ENCODE results near the gene EOLA1. TPM values are rescaled to one million over a fixed set of nuclear protein-coding genes. Genes with fewer than 3 reads are reported as not detected.
"Not testable (repeated sequence)": the region's sequence is repeated elsewhere in the genome, so short reads cannot be mapped to it uniquely, and the experiment has no call there.

EOLA1 gene
- polyA plus RNA-seq, 4 donors = 18.2 to 30.6 (median 25.2) TPM

DNA sequence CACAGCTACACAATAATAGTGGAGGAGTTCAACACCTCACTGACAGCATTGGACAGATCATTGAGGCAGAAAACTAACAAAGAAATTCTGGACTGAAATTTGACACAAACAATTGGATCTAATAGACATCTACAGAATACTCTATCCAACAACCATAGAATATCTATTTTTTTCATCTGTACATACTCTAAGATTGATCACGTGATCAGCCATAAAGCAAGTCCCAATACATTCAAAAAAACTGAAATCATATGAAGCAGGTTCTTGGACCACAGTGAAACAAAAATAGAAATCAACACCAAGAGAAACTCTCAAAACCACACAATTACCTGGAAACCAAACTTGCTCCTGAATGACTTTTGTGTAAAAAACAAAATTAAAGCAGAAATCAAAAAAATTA is 23.5 kb upstream of the EOLA1 start:
- Histone ChIP-seq H3K36me3 (ENCODE audit: control insufficient read depth in 3 of 3, insufficient read depth in 2 of 3, low read depth in 1 of 3, low read length in 3 of 3) (no peaks in the 10 kb centered on the region), H3K4me1 (ENCODE audit: control insufficient read depth in 3 of 3, insufficient read depth in 2 of 3, low read depth in 1 of 3, low read length in 2 of 3) (no peaks in the 10 kb centered on the region), H3K27ac (ENCODE audit: low read depth in 1 of 3, low read length in 2 of 3) (no peak overlapping the region), H3K9me3 (ENCODE audit: control insufficient read depth in 2 of 2, insufficient read depth in 1 of 2, low read depth in 1 of 2, low read length in 1 of 2) (no peaks in the 10 kb centered on the region), H3K27me3 (ENCODE audit: control insufficient read depth in 3 of 3, insufficient read depth in 3 of 3, low read length in 3 of 3) (no peaks in the 10 kb centered on the region), H3K4me3 (ENCODE audit: low read depth in 1 of 3, low read length in 3 of 3) (no peak overlapping the region)
- no peak for FAIRE-seq
- no peak for DNase-seq
- 70 to 91% (median 90%) methylated on average over 1 of the region's 1 CpG for WGBS, 3 donors

DNA sequence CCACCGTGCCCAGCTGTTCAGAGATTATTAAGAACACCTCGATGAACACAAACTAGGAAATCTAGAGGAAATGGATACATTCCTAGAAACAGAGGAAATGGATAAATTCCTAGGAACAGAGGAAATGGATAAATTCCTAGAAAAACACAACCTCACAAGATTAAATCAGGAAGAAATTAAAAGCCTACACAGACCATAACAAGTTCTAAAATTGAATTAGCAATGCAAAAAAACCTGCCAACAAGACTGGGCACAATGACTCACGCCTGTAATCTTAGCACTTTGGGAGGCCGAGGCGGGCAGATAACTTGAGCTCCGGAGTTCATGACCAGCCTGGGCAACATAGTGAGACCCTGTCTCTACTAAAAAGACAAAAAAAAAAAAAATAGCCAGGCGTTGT is 22.6 kb upstream of the EOLA1 start:
- H3K27me3 ChIP-seq (ENCODE audit: control insufficient read depth in 3 of 3, insufficient read depth in 3 of 3, low read length in 3 of 3) = no peaks in the 10 kb centered on the region
- no peak overlapping the region for H3K27ac ChIP-seq (ENCODE audit: low read depth in 1 of 3, low read length in 2 of 3)
- H3K36me3 ChIP-seq (ENCODE audit: control insufficient read depth in 3 of 3, insufficient read depth in 2 of 3, low read depth in 1 of 3, low read length in 3 of 3) = no peaks in the 10 kb centered on the region
- FAIRE-seq (no peak), DNase-seq (no peak)
- no peaks in the 10 kb centered on the region for H3K9me3 ChIP-seq (ENCODE audit: control insufficient read depth in 2 of 2, insufficient read depth in 1 of 2, low read depth in 1 of 2, low read length in 1 of 2)
- H3K4me3 ChIP-seq (ENCODE audit: low read depth in 1 of 3, low read length in 3 of 3) = no peak overlapping the region
- 66 to 78% (median 78%) methylated on average over 7 of the region's 7 CpGs for WGBS, 3 donors
- H3K4me1 ChIP-seq (ENCODE audit: control insufficient read depth in 3 of 3, insufficient read depth in 2 of 3, low read depth in 1 of 3, low read length in 2 of 3) = peaks cover 0 to 8% (median 3%) of the 10 kb centered on the region in 3 donors

GRCh38 chrX:149520636-149521277 is 20.1 kb upstream of the EOLA1 start:
- H3K27me3 ChIP-seq (ENCODE audit: control insufficient read depth in 3 of 3, insufficient read depth in 3 of 3, low read length in 3 of 3); H3K4me3 ChIP-seq (ENCODE audit: low read depth in 1 of 3, low read length in 3 of 3); H3K27ac ChIP-seq (ENCODE audit: low read depth in 1 of 3, low read length in 2 of 3); FAIRE-seq; H3K36me3 ChIP-seq (ENCODE audit: control insufficient read depth in 3 of 3, insufficient read depth in 2 of 3, low read depth in 1 of 3, low read length in 3 of 3); DNase-seq; H3K9me3 ChIP-seq (ENCODE audit: control insufficient read depth in 2 of 2, insufficient read depth in 1 of 2, low read depth in 1 of 2, low read length in 1 of 2); H3K4me1 ChIP-seq (ENCODE audit: control insufficient read depth in 3 of 3, insufficient read depth in 2 of 3, low read depth in 1 of 3, low read length in 2 of 3): not testable (repeated sequence)
- WGBS, 3 donors = 57 to 68% (median 62%) methylated on average over 3 of the region's 3 CpGs

DNA sequence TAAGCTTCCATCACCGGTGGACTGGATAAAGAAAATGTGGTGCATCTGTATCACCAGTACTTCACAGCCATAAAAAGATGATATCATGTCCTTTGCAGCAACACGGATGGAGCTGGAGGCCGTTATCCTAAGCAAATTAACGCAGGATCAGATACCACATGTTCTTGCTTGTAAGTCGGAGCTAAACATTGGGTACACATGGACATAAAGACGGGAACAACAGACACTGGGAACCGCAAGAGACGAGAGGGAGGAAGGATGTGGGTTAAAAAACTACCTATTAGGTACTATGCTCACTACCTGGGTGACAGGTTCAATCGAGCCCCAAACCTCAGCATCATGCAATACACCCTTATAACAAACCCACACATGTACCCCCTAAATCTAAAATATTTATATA is 19.4 kb upstream of the EOLA1 start:
- DNase-seq = peak in 1 of 2 donors; percentile 32
- 62 to 78% (median 66%) methylated on average over 9 of the region's 9 CpGs for whole genome bisulfite sequencing, 3 donors
- H3K27me3 ChIP-seq (ENCODE audit: control insufficient read depth in 3 of 3, insufficient read depth in 3 of 3, low read length in 3 of 3) = no peaks in the 10 kb centered on the region
- FAIRE-seq = no peak
- H3K27ac ChIP-seq (ENCODE audit: low read depth in 1 of 3, low read length in 2 of 3) = peak overlapping the region in 1 of 3 donors; percentile 20
- no peaks in the 10 kb centered on the region for H3K36me3 ChIP-seq (ENCODE audit: control insufficient read depth in 3 of 3, insufficient read depth in 2 of 3, low read depth in 1 of 3, low read length in 3 of 3)
- no peak overlapping the region for H3K4me3 ChIP-seq (ENCODE audit: low read depth in 1 of 3, low read length in 3 of 3)
- peaks cover 0 to 9% (median 3%) of the 10 kb centered on the region in 3 donors for H3K4me1 ChIP-seq (ENCODE audit: control insufficient read depth in 3 of 3, insufficient read depth in 2 of 3, low read depth in 1 of 3, low read length in 2 of 3)
- no peaks in the 10 kb centered on the region for H3K9me3 ChIP-seq (ENCODE audit: control insufficient read depth in 2 of 2, insufficient read depth in 1 of 2, low read depth in 1 of 2, low read length in 1 of 2)

- H3K36me3 ChIP-seq (ENCODE audit: control insufficient read depth in 3 of 3, insufficient read depth in 2 of 3, low read depth in 1 of 3, low read length in 3 of 3) = no peaks in the 10 kb centered on the region
- no peaks in the 10 kb centered on the region for H3K9me3 ChIP-seq (ENCODE audit: control insufficient read depth in 2 of 2, insufficient read depth in 1 of 2, low read depth in 1 of 2, low read length in 1 of 2)
- peak overlapping the region in 2 of 3 donors; percentile 2 to 31 for H3K27ac ChIP-seq (ENCODE audit: low read depth in 1 of 3, low read length in 2 of 3)
- no peak overlapping the region for H3K4me3 ChIP-seq (ENCODE audit: low read depth in 1 of 3, low read length in 3 of 3)
- H3K27me3 ChIP-seq (ENCODE audit: control insufficient read depth in 3 of 3, insufficient read depth in 3 of 3, low read length in 3 of 3) = no peaks in the 10 kb centered on the region
- DNase-seq = peak; percentile 69 to 77
- peaks cover 0 to 9% (median 3%) of the 10 kb centered on the region in 3 donors for H3K4me1 ChIP-seq (ENCODE audit: control insufficient read depth in 3 of 3, insufficient read depth in 2 of 3, low read depth in 1 of 3, low read length in 2 of 3)
- no peak for FAIRE-seq
- WGBS, 3 donors = 30 to 67% (median 49%) methylated on average over 2 of the region's 2 CpGs
These were observed 17.9 kb upstream of the EOLA1 start for GRCh38 chrX:149522916-149523315.

DNA sequence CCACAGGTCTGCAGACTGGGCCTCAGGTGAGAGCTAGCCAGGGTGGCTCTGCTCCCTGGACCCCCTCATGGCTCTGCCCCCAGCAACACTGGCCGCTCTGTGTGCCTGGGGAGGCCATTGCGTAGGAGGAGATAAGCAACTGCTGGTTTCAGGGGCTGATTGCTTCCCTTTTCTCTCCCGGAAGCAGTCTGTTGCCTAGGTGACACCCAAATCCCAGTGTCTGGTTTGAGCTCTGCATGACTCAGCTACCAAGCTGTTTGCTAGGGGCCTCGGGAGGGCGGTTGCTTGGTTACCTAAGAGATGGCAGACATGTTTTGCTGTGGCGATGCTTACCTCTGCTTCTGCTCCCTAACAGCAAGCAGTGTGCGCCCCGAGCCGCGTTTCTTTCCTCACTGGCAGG is 15.4 kb upstream of the EOLA1 start:
- H3K36me3 ChIP-seq (ENCODE audit: control insufficient read depth in 3 of 3, insufficient read depth in 2 of 3, low read depth in 1 of 3, low read length in 3 of 3); H3K4me1 ChIP-seq (ENCODE audit: control insufficient read depth in 3 of 3, insufficient read depth in 2 of 3, low read depth in 1 of 3, low read length in 2 of 3); H3K27ac ChIP-seq (ENCODE audit: low read depth in 1 of 3, low read length in 2 of 3); H3K9me3 ChIP-seq (ENCODE audit: control insufficient read depth in 2 of 2, insufficient read depth in 1 of 2, low read depth in 1 of 2, low read length in 1 of 2); H3K4me3 ChIP-seq (ENCODE audit: low read depth in 1 of 3, low read length in 3 of 3); H3K27me3 ChIP-seq (ENCODE audit: control insufficient read depth in 3 of 3, insufficient read depth in 3 of 3, low read length in 3 of 3): not testable (repeated sequence)
- DNase-seq = peak; percentile 19 to 25
- FAIRE-seq = peak; percentile 75
- whole genome bisulfite sequencing, 3 donors = 2 to 41% (median 7%) methylated on average over 2 to 5 of the region's 10 CpGs

DNA sequence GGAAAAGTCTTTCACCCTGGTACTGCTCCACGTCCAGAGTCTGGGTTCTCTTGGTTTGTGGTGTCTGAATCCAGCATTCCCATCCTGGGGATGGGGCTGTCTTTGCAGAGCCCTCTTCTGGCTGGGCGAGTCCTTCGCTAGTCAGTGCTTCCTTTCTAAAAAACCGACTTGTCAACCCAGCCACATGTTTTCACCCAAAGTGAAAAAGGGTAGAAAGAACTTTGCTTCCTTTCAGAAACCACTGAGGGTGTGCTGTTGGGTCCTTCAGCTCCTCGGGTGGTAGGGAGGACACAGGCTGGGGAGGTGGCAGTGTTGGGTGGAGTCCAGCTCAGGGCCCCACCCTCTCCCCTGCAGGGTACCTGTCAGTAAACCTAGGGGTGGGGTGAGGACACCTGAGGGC is 14.9 kb upstream of the EOLA1 start:
- 17 to 45% (median 41%) methylated on average over 2 to 5 of the region's 5 CpGs for WGBS, 3 donors
- peak in 1 of 2 donors; percentile 17 for DNase-seq
- H3K27ac ChIP-seq (ENCODE audit: low read depth in 1 of 3, low read length in 2 of 3) = peak overlapping the region in 1 of 3 donors; percentile 50
- not testable (repeated sequence) for H3K4me3 ChIP-seq (ENCODE audit: low read depth in 1 of 3, low read length in 3 of 3); H3K4me1 ChIP-seq (ENCODE audit: control insufficient read depth in 3 of 3, insufficient read depth in 2 of 3, low read depth in 1 of 3, low read length in 2 of 3); H3K36me3 ChIP-seq (ENCODE audit: control insufficient read depth in 3 of 3, insufficient read depth in 2 of 3, low read depth in 1 of 3, low read length in 3 of 3); H3K27me3 ChIP-seq (ENCODE audit: control insufficient read depth in 3 of 3, insufficient read depth in 3 of 3, low read length in 3 of 3); FAIRE-seq; H3K9me3 ChIP-seq (ENCODE audit: control insufficient read depth in 2 of 2, insufficient read depth in 1 of 2, low read depth in 1 of 2, low read length in 1 of 2)

GRCh38 chrX:149526318-149527033 is 14.3 kb upstream of the EOLA1 start:
- H3K4me3 ChIP-seq (ENCODE audit: low read depth in 1 of 3, low read length in 3 of 3); H3K36me3 ChIP-seq (ENCODE audit: control insufficient read depth in 3 of 3, insufficient read depth in 2 of 3, low read depth in 1 of 3, low read length in 3 of 3); DNase-seq; H3K9me3 ChIP-seq (ENCODE audit: control insufficient read depth in 2 of 2, insufficient read depth in 1 of 2, low read depth in 1 of 2, low read length in 1 of 2); FAIRE-seq; H3K4me1 ChIP-seq (ENCODE audit: control insufficient read depth in 3 of 3, insufficient read depth in 2 of 3, low read depth in 1 of 3, low read length in 2 of 3); H3K27me3 ChIP-seq (ENCODE audit: control insufficient read depth in 3 of 3, insufficient read depth in 3 of 3, low read length in 3 of 3): not testable (repeated sequence)
- 70 to 82% (median 81%) methylated on average over 6 to 10 of the region's 13 CpGs for WGBS, 3 donors
- peak overlapping the region in 1 of 3 donors; percentile 50 for H3K27ac ChIP-seq (ENCODE audit: low read depth in 1 of 3, low read length in 2 of 3)
